ENCODE data around the gene ZFP36L1.

The ZFP36L1 gene

GRCh38 chr14:68811171-68811570 is 18.3 kb upstream of the ZFP36L1 start:
- DNase-seq (ENCODE audit: low read depth) = no peak
- TF ChIP-seq CTCF (IDR thresholded peaks at IDR 0.05; ENCODE audit: insufficient read depth, low read depth, low read length, missing control alignments) = no peak
- no peak overlapping the region for H3K4me3 ChIP-seq (ENCODE audit: low read length)

- H3K4me3 ChIP-seq (ENCODE audit: low read length) = no peak overlapping the region
- no peak for DNase-seq (ENCODE audit: low read depth)
- no peak for TF ChIP-seq CTCF (IDR thresholded peaks at IDR 0.05; ENCODE audit: insufficient read depth, low read depth, low read length, missing control alignments)
Measured at GRCh38 chr14:68810173-68811153, 17.6 kb upstream of the ZFP36L1 start.

GRCh38 chr14:68809524-68809923 is 16.7 kb upstream of the ZFP36L1 start:
- DNase-seq (ENCODE audit: low read depth) = no peak
- no peak for TF ChIP-seq CTCF (IDR thresholded peaks at IDR 0.05; ENCODE audit: insufficient read depth, low read depth, low read length, missing control alignments)

GRCh38 chr14:68808696-68809480 is 16.0 kb upstream of the ZFP36L1 start:
- DNase-seq (ENCODE audit: low read depth) = no peak
- no peak for TF ChIP-seq CTCF (IDR thresholded peaks at IDR 0.05; ENCODE audit: insufficient read depth, low read depth, low read length, missing control alignments)

More at GRCh38 chr14:68809524-68809923, 16.7 kb upstream of the ZFP36L1 start:
- H3K4me3 ChIP-seq (ENCODE audit: low read length) = no peak overlapping the region

GRCh38 chr14:68807987-68808386 is 15.1 kb upstream of the ZFP36L1 start:
- no peak overlapping the region for H3K4me3 ChIP-seq (ENCODE audit: low read length)
- no peak for TF ChIP-seq CTCF (IDR thresholded peaks at IDR 0.05; ENCODE audit: insufficient read depth, low read depth, low read length, missing control alignments)
- no peak for DNase-seq (ENCODE audit: low read depth)

More at GRCh38 chr14:68808696-68809480, 16.0 kb upstream of the ZFP36L1 start:
- H3K4me3 ChIP-seq (ENCODE audit: low read length) = no peak overlapping the region

- peak; percentile 48 for DNase-seq (ENCODE audit: low read depth)
- no peak overlapping the region for H3K4me3 ChIP-seq (ENCODE audit: low read length)
- no peak for TF ChIP-seq CTCF (IDR thresholded peaks at IDR 0.05; ENCODE audit: insufficient read depth, low read depth, low read length, missing control alignments)
Measured at GRCh38 chr14:68807148-68807600, 14.3 kb upstream of the ZFP36L1 start.
